Nephron (organoid): Measurements from ENCODE around the gene RREB1.
A peak's percentile ranks its signal among the peaks of the same experiment; 100 is the strongest.

Experiments
- H3K27ac Mint-ChIP-seq, 3 experiments: 2 replicates each; pipeline ENCODE4 v1.8.0; 2020; ENCODE audit warnings: mixed read lengths in 3 of 3, mild to moderate bottlenecking in 2 of 3, moderate library complexity in 1 of 3
- H3K27me3 Mint-ChIP-seq: 2 replicates; pipeline ENCODE4 v1.8.0; 2021; ENCODE audit warnings: low read depth, mild to moderate bottlenecking, moderate library complexity, mixed read lengths
- H3K36me3 Mint-ChIP-seq: 2 replicates; pipeline ENCODE4 v1.8.0; 2020; ENCODE audit warnings: low read depth, mixed read lengths
- H3K4me1 Mint-ChIP-seq: 2 replicates; pipeline ENCODE4 v1.8.0; 2020; ENCODE audit warnings: mixed read lengths
- H3K4me3 Mint-ChIP-seq, 3 experiments: 2 replicates each; pipeline ENCODE4 v1.8.0; 2020; ENCODE audit warnings: mild to moderate bottlenecking in 3 of 3, mixed read lengths in 3 of 3, moderate library complexity in 2 of 3
- H3K9me3 Mint-ChIP-seq: 2 replicates; pipeline ENCODE4 v1.8.0; 2020; ENCODE audit warnings: mixed read lengths
- CTCF ChIP-seq, 3 experiments: fragments of 200-600 bp; sonication (generic); IDR thresholded peaks; one replicate each; pipeline ENCODE4 v1.5.0; 2021; ENCODE audit warnings: antibody characterized with exemption in 3 of 3; ENCODE audit not compliant: unreplicated experiment in 3 of 3

RREB1 gene

DNA sequence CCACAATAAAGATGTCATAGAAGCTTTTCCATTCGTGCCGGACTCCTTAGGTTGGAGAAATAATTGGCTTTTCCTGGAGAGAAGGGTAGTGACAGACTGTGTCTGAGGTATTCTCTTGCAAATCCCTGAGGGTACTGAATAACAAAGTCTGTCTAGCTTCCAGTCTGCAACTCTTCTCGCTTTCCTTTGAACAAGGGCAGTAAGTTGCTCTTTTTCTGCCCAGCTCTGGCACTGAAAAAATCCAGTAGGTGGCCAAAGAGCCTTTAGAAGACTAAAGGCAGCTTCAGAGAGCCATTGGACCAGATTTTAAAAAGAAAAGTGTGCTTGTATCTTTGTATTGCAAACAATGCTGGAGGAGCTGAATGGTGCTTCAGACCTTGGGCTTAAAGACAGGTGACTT is 20.7 kb upstream of the RREB1 start:
- peaks cover 19% of the 10 kb centered on the region for H3K4me1 Mint-ChIP-seq

DNA sequence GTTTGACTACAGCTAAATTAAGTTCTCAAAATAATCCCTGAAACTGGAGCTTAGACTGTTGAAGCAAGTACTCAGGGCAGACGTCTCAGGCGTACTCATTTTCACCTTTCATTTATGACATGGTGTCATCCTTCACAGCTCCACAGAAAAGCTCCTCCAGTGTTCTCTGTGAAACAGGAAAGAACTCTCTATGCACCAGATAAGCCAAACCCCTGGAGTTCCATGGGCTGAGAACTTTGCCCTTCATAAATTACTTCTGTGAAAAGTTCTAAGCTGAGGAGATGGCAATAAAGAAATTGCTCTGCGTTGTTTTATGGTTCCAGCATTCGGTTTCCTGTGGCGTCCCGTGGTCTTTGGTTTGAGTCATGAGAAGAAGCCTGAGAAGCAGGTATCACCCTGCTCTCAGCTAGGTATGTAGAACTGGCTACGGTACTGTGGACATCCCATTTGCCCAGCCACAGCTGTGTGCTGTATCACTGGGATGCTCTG is 20.2 kb upstream of the RREB1 start:
- Mint-ChIP-seq H3K27me3 (peaks cover 3% of the 10 kb centered on the region), H3K9me3 (no peaks in the 10 kb centered on the region), H3K27ac (no peak overlapping the region), H3K36me3 (no peaks in the 10 kb centered on the region), H3K4me1 (peaks cover 19% of the 10 kb centered on the region), H3K4me3 (no peak overlapping the region)
- no peak for TF ChIP-seq CTCF (IDR thresholded peaks at IDR 0.05; ENCODE audit: unreplicated experiment in 3 of 3)

More for the DNA sequence above, 20.7 kb upstream of the RREB1 start:
- no peaks in the 10 kb centered on the region for H3K9me3 Mint-ChIP-seq
- no peak overlapping the region for H3K27ac Mint-ChIP-seq
- no peaks in the 10 kb centered on the region for H3K36me3 Mint-ChIP-seq
- H3K27me3 Mint-ChIP-seq, result peaks cover 3% of the 10 kb centered on the region
- peak overlapping the region; percentile 24 to 45 (median 35) for H3K4me3 Mint-ChIP-seq
- no peak for TF ChIP-seq CTCF (IDR thresholded peaks at IDR 0.05; ENCODE audit: unreplicated experiment in 3 of 3)

- peaks cover 3% of the 10 kb centered on the region for H3K27me3 Mint-ChIP-seq
- no peak overlapping the region for H3K4me3 Mint-ChIP-seq
- H3K9me3 Mint-ChIP-seq, result no peaks in the 10 kb centered on the region
- no peak overlapping the region for H3K27ac Mint-ChIP-seq
- peaks cover 19% of the 10 kb centered on the region for H3K4me1 Mint-ChIP-seq
- H3K36me3 Mint-ChIP-seq, result no peaks in the 10 kb centered on the region
- TF ChIP-seq CTCF (IDR thresholded peaks at IDR 0.05; ENCODE audit: unreplicated experiment in 3 of 3), result no peak
These were observed 19.6 kb upstream of the RREB1 start for GRCh38 chr6:7088076-7088742.

DNA sequence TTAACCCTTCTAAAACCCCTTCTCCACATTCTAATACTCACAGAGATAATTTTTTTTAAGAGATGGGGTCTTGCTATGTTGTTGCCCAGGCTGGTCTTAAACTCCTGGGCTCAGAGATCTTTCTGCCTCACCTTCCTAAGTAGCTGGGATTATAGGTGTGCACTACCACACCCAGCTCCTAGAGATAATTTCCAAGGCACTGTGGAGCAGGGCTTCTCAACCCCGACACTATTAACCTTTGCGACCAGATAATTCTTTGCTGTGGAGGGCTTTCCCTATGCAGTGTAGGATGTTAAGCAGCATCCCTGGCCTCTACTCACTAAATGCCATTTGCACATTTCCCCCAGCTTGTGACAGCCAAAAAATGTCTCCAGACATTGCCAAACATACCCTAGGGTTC is 8.8 kb upstream of the RREB1 start:
- Mint-ChIP-seq H3K27ac (peak overlapping the region in 2 of 3 experiments; percentile 12 to 13), H3K36me3 (no peaks in the 10 kb centered on the region), H3K27me3 (no peaks in the 10 kb centered on the region), H3K9me3 (no peaks in the 10 kb centered on the region), H3K4me1 (peaks cover 17% of the 10 kb centered on the region), H3K4me3 (no peak overlapping the region)
- TF ChIP-seq CTCF (IDR thresholded peaks at IDR 0.05; ENCODE audit: unreplicated experiment in 3 of 3), result no peak

GRCh38 chr6:7100072-7100752 is 7.5 kb upstream of the RREB1 start:
- TF ChIP-seq CTCF (IDR thresholded peaks at IDR 0.05; ENCODE audit: unreplicated experiment in 3 of 3), result no peak
- Mint-ChIP-seq H3K27ac (peak overlapping the region in 2 of 3 experiments; percentile 22 to 51), H3K4me1 (peaks cover 17% of the 10 kb centered on the region), H3K36me3 (no peaks in the 10 kb centered on the region), H3K4me3 (no peak overlapping the region), H3K9me3 (no peaks in the 10 kb centered on the region), H3K27me3 (no peaks in the 10 kb centered on the region)

DNA sequence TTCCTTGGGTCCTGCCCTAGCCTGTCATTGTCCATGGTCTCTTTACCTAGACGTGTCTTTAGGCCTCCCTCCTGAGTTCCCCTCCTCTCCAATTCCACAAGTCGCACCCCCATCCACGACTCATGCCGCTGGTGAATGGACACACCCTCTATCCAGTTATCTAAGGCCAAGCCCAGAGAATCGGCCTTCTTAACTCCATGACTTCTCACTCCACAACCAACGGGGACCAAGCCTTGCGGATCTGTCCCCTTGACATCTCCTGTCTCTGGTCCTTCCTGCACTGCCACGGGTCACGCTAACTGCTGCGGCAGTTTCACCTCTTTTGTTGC is 7.0 kb upstream of the RREB1 start:
- Mint-ChIP-seq H3K9me3 (no peaks in the 10 kb centered on the region), H3K4me1 (peaks cover 17% of the 10 kb centered on the region), H3K27ac (peak overlapping the region; percentile 22 to 86 (median 51)), H3K36me3 (no peaks in the 10 kb centered on the region), H3K4me3 (no peak overlapping the region), H3K27me3 (no peaks in the 10 kb centered on the region)
- TF ChIP-seq CTCF (IDR thresholded peaks at IDR 0.05; ENCODE audit: unreplicated experiment in 3 of 3), result no peak
